ENCODE measurements around the gene AKIP1.
A peak's percentile ranks its signal among the peaks of the same experiment; 100 is the strongest.

AKIP1 gene

DNA sequence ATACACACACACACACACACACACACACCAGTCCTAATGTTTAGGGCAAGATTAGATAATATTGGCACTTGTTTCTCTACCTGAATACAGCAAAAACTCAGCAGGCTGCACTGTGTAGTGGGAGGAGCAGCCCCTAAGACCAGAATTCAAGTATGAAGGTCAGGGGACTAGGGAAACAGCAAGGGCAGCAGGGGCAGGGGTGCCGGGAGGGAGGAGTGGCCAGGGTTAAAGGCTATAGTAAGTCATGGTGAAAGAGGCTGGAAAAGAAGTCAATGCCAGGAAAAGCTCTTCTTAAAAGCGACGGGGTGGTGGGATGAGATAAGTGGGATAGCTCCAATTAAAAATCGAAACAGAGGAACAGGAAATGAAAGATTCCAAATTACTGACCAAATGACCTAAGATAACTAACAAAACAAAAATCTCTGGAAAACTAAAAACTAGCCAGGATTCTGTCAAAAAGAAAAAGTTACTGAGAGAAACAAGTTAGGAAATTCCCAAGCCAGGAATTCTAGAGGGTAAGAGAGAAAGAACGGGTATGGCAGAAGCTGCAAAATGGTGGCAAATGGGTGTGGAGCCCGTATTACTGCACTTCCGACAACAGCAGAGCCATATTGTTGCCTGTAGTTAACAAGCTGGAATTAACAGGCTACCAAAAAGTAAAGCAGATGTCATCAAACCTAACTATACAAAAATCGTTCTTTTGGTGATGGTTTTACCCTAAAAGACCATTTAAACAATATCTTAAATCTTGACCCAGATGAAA, 30.5 kb downstream of the AKIP1 start:
- H3K4me3 Mint-ChIP-seq, result no peak overlapping the region
- H3K27ac Mint-ChIP-seq, result peak overlapping the region; percentile 3
- peaks cover 12% of the 10 kb centered on the region for H3K4me1 Mint-ChIP-seq
- H3K27me3 Mint-ChIP-seq (ENCODE audit: low read depth, poor library complexity), result peaks cover 6% of the 10 kb centered on the region
- no peak for TF ChIP-seq CTCF (IDR thresholded peaks at IDR 0.05)
- H3K9me3 Mint-ChIP-seq, result no peaks in the 10 kb centered on the region
- no peaks in the 10 kb centered on the region for H3K36me3 Mint-ChIP-seq (ENCODE audit: low read depth)
- DNase-seq, result no peak

DNA sequence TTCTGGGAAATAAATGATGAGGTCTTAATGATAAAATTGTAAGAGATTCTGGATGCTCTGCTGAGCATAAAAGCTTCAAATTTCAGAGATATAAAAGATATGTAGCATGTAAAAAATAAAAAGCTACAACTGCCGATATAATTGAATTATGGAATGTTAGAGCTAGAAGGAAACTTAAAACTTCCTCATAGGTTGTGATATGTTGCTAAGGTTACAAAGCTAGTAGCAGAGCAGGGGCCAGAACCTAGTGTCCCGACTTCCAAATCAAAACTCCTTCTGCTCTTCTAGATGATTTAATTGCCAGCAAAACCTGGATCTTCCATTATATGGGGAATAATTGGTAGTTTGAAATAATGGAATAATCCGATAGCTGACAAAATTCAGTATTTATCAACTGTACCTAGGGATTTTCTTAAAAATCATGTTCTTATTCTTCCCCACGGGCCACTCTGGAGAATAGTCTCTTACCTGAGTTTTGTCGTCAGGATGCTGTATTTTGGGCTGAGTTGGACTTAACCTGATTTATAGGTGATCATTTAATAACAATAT, 31.6 kb downstream of the AKIP1 start, which contains the start of gene ASCL3:
Gene ASCL3, minus strand, starts transcription at position 499 of the 549 bp plus-strand sequence. CDS start 4,855 bp downstream, outside the sequence.
- Mint-ChIP-seq H3K27ac (no peak within 1 kb of the TSS), H3K4me3 (no peak within 1 kb of the TSS), H3K4me1 (peaks cover 4% of the 10 kb centered on the region), H3K9me3 (no peaks in the 10 kb centered on the region), H3K27me3 (ENCODE audit: low read depth, poor library complexity) (peaks cover 6% of the 10 kb centered on the region), H3K36me3 (ENCODE audit: low read depth) (peaks cover 7% of the 10 kb centered on the region)
- no peak for DNase-seq
- no peak for TF ChIP-seq CTCF (IDR thresholded peaks at IDR 0.05)

DNA sequence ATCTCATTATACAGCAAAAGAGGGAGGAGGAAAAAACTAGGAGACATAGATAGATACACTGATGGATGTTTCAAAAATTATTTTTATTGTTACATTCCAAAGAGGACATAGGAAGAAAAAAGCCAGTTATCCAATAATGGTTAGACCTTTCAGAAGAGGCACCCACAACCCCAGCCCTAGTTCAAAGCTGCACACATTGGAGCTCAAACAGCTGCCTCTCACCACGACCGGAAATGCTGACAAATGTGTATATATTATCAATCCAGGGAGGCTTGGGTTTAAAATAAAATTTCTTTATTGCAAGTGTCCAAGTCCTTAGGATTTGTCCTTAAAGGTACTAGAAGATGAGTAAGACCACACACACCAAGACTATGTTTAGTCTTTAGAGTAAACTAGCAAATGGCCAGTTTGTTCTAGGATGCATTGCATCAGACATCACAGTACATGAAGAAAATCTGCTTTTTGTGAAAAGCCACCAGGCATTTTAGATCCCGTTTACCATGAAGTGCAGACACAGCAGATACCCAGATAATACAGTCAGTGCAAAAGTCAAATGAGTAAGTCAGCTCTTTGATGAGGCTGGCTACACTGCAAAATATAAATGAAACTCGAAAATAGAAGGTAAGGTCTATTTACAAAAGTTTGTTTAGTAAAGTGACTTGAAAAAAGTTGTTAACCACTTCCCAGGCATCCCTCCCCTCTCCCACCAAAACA, 36.4 kb downstream of the AKIP1 start:
- Mint-ChIP-seq H3K27me3 (ENCODE audit: low read depth, poor library complexity) (peaks cover 2% of the 10 kb centered on the region), H3K4me3 (no peak overlapping the region), H3K4me1 (no peaks in the 10 kb centered on the region), H3K27ac (no peak overlapping the region), H3K36me3 (ENCODE audit: low read depth) (peaks cover 16% of the 10 kb centered on the region), H3K9me3 (no peaks in the 10 kb centered on the region)
- TF ChIP-seq CTCF (IDR thresholded peaks at IDR 0.05), result no peak
- no peak for DNase-seq

- no peaks in the 10 kb centered on the region for H3K27me3 Mint-ChIP-seq (ENCODE audit: low read depth, poor library complexity)
- no peaks in the 10 kb centered on the region for H3K4me1 Mint-ChIP-seq
- no peaks in the 10 kb centered on the region for H3K9me3 Mint-ChIP-seq
- no peak overlapping the region for H3K4me3 Mint-ChIP-seq
- H3K27ac Mint-ChIP-seq, result no peak overlapping the region
- peaks cover 28% of the 10 kb centered on the region for H3K36me3 Mint-ChIP-seq (ENCODE audit: low read depth)
- no peak for TF ChIP-seq CTCF (IDR thresholded peaks at IDR 0.05)
- DNase-seq, result no peak
These were observed 37.9 kb downstream of the AKIP1 start for GRCh38 chr11:8948886-8949285.

GRCh38 chr11:8956860-8957259, 45.9 kb downstream of the AKIP1 start:
- H3K9me3 Mint-ChIP-seq, result no peaks in the 10 kb centered on the region
- H3K27ac Mint-ChIP-seq, result no peak overlapping the region

More at GRCh38 chr11:8956860-8957259, 45.9 kb downstream of the AKIP1 start:
- Mint-ChIP-seq H3K27me3 (ENCODE audit: low read depth, poor library complexity) (no peaks in the 10 kb centered on the region), H3K4me1 (peaks cover 5% of the 10 kb centered on the region), H3K36me3 (ENCODE audit: low read depth) (peaks cover 35% of the 10 kb centered on the region), H3K4me3 (no peak overlapping the region)
- DNase-seq, result no peak
- no peak for TF ChIP-seq CTCF (IDR thresholded peaks at IDR 0.05)

Measured in nephron progenitor cell (in vitro differentiated cells).